Natural killer cell (primary cell): ENCODE results near the gene GPR4. TPM values are rescaled to one million over a fixed set of nuclear protein-coding genes. Genes with fewer than 3 reads are reported as not detected.

Experiments used
- ATAC-seq, 3 donors: fragments of 150-1000 bp in 2 of 3; fragments of 200-7000 bp in 1 of 3; cut with Tn5 transposase; 1 replicate in 1 of 3; 2 replicates in 2 of 3; pipeline ENCODE4 v1.10.0; 2021; ENCODE audit warnings: mild to moderate bottlenecking in 2 of 3, moderate library complexity in 2 of 3
- DNase-seq, 2 donors: peaks; one replicate each; pipeline versions ENCODE4 v3.0.0 to v3.0.0-alpha.2; 2013 to 2021; ENCODE audit warnings: mixed read lengths in 1 of 2
- H3K27ac ChIP-seq: one replicate; pipeline ENCODE4 v1.5.1; 2013; ENCODE audit warnings: mild to moderate bottlenecking, low read length
- H3K27me3 ChIP-seq: one replicate; pipeline ENCODE4 v1.6.1; 2013; ENCODE audit warnings: low read length; ENCODE audit not compliant: control insufficient read depth, insufficient read depth
- H3K36me3 ChIP-seq: one replicate; pipeline ENCODE4 v1.6.1; 2013; ENCODE audit warnings: low read length; ENCODE audit not compliant: control insufficient read depth, insufficient read depth
- H3K4me1 ChIP-seq: one replicate; pipeline ENCODE4 v1.6.1; 2013; ENCODE audit warnings: low read length; ENCODE audit not compliant: control insufficient read depth, insufficient read depth
- H3K4me3 ChIP-seq: one replicate; pipeline ENCODE4 v1.5.1; 2013; ENCODE audit warnings: low read length
- H3K9me3 ChIP-seq: one replicate; pipeline ENCODE4 v1.6.1; 2013; ENCODE audit warnings: low read length; ENCODE audit not compliant: control insufficient read depth, insufficient read depth
- H3K27ac Mint-ChIP-seq, 2 donors: one replicate each; pipeline ENCODE4 v1.8.0; 2022; ENCODE audit warnings: mild to moderate bottlenecking in 2 of 2, mixed read lengths in 2 of 2, moderate library complexity in 1 of 2
- H3K27me3 Mint-ChIP-seq, 2 donors: one replicate each; pipeline ENCODE4 v1.8.0; 2022; ENCODE audit warnings: low read depth in 2 of 2, mixed read lengths in 2 of 2
- H3K36me3 Mint-ChIP-seq: one replicate; pipeline ENCODE4 v1.8.0; 2022; ENCODE audit warnings: mixed read lengths
- H3K4me1 Mint-ChIP-seq, 2 donors: one replicate each; pipeline ENCODE4 v1.8.0; 2022; ENCODE audit warnings: mixed read lengths in 2 of 2
- H3K4me3 Mint-ChIP-seq: one replicate; pipeline ENCODE4 v1.8.0; 2022; ENCODE audit warnings: mild to moderate bottlenecking, moderate library complexity, mixed read lengths
- H3K9me3 Mint-ChIP-seq, 2 donors: one replicate each; pipeline ENCODE4 v1.8.0; 2022; ENCODE audit warnings: mixed read lengths in 2 of 2
- WGBS: methylation state at CpG from one replicate; pipeline ENCODE4 v1.1.7; 2013; ENCODE audit warnings: missing lambda C conversion rate; ENCODE audit not compliant: insufficient coverage; 5-methylcytosine and 5-hydroxymethylcytosine counted together
- intact Hi-C: fragments of 100-400 bp; cut with micrococcal nuclease; formaldehyde crosslinking; loops from one replicate; pipeline ENCODE4 v1.14.2; 2022
- total RNA-seq, 4 donors: library from RNA; stranded (reverse); fragments of 120-200 nt in 1 of 4; gene quantifications; one replicate each; pipeline versions ENCODE4 v1.2.3 to v1.2.4, GENCODE V29; 2013 to 2022
- TF ChIP-seq, protein P1 (sequence below): fragments of 200-600 bp; IDR thresholded peaks from one replicate; pipeline ENCODE4 v1.8.0; 2022; ENCODE audit warnings: antibody characterized with exemption

Gene GPR4
- total RNA-seq, result under 1 TPM in 2 of 3 donors, not detected in 1; 0.12 to 0.13 TPM
- not detected for total RNA-seq (2013)

- Mint-ChIP-seq H3K4me3 (peak within 1 kb of the TSS; percentile 45), H3K4me1 (peaks cover 25 to 36% of the 10 kb centered on the region in 2 donors), H3K27me3 (peaks cover 59 to 68% of the 10 kb centered on the region in 2 donors), H3K27ac (peak within 1 kb of the TSS in 1 of 2 donors; percentile 5), H3K9me3 (no peaks in the 10 kb centered on the region), H3K36me3 (no peaks in the 10 kb centered on the region)
- ATAC-seq (peak; percentile 46 to 64 (median 57)), DNase-seq (no peak)
- H3K4me1 ChIP-seq, result peaks cover 17% of the 10 kb centered on the region
- no peaks in the 10 kb centered on the region for H3K9me3 ChIP-seq
- intact Hi-C loops, result no loop called here
- H3K4me3 ChIP-seq, result no peak within 1 kb of the TSS
- H3K27me3 ChIP-seq, result peaks cover 46% of the 10 kb centered on the region
- TF ChIP-seq, protein P1, sequence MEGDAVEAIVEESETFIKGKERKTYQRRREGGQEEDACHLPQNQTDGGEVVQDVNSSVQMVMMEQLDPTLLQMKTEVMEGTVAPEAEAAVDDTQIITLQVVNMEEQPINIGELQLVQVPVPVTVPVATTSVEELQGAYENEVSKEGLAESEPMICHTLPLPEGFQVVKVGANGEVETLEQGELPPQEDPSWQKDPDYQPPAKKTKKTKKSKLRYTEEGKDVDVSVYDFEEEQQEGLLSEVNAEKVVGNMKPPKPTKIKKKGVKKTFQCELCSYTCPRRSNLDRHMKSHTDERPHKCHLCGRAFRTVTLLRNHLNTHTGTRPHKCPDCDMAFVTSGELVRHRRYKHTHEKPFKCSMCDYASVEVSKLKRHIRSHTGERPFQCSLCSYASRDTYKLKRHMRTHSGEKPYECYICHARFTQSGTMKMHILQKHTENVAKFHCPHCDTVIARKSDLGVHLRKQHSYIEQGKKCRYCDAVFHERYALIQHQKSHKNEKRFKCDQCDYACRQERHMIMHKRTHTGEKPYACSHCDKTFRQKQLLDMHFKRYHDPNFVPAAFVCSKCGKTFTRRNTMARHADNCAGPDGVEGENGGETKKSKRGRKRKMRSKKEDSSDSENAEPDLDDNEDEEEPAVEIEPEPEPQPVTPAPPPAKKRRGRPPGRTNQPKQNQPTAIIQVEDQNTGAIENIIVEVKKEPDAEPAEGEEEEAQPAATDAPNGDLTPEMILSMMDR, result no peak
- 7% methylated on average over 52 of the region's 52 CpGs for WGBS
- H3K36me3 ChIP-seq, result no peaks in the 10 kb centered on the region
- H3K27ac ChIP-seq, result no peak within 1 kb of the TSS
These were observed at the start of gene GPR4 for GRCh38 chr19:45601524-45602374. TSS of gene GPR4 (minus strand) at chr19:45602212. CDS start at chr19:45591866, 10,346 bp downstream.

DNA sequence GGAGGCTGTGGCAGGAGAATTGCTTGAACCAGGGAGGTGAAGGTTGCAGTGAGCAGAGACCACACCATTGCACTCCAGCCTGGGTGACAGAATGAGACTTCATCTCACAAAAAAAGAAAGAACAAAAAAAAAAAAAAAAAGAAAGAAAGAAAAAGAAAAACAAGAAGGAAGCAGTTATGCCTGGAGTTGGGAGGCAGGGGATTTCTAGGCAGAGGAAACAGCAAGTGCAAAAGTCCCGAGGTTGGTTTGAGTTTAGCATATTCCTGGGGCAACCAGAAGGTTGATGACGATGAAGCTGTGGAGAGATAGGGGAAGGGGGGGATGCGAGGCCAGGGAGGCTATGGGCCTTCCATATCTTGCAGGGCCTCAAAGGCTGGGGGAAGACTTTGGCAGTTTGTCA is 48.7 kb upstream of the GPR4 start:
- H3K9me3 Mint-ChIP-seq, result no peaks in the 10 kb centered on the region
- no peak for ATAC-seq
- H3K27me3 Mint-ChIP-seq, result no peaks in the 10 kb centered on the region
- Histone ChIP-seq H3K27me3 (no peaks in the 10 kb centered on the region), H3K4me1 (peaks cover 8% of the 10 kb centered on the region), H3K36me3 (no peaks in the 10 kb centered on the region), H3K9me3 (no peaks in the 10 kb centered on the region), H3K27ac (no peak overlapping the region), H3K4me3 (no peak overlapping the region)
- 56% methylated on average over 3 of the region's 3 CpGs for WGBS
- intact Hi-C loops, result no loop called here
- TF ChIP-seq, protein P1, result no peak
- DNase-seq, result no peak
- peaks cover 9% of the 10 kb centered on the region in 2 donors for H3K4me1 Mint-ChIP-seq
- H3K27ac Mint-ChIP-seq, result no peak overlapping the region
- no peak overlapping the region for H3K4me3 Mint-ChIP-seq
- H3K36me3 Mint-ChIP-seq, result no peaks in the 10 kb centered on the region

- Histone ChIP-seq H3K27me3 (no peaks in the 10 kb centered on the region), H3K36me3 (no peaks in the 10 kb centered on the region), H3K27ac (peak overlapping the region; percentile 9), H3K4me1 (peaks cover 42% of the 10 kb centered on the region), H3K4me3 (peak overlapping the region; percentile 29), H3K9me3 (no peaks in the 10 kb centered on the region)
- peak overlapping the region; percentile 80 to 96 for H3K27ac Mint-ChIP-seq
- peaks cover 28 to 45% of the 10 kb centered on the region in 2 donors for H3K4me1 Mint-ChIP-seq
- H3K36me3 Mint-ChIP-seq, result no peaks in the 10 kb centered on the region
- H3K9me3 Mint-ChIP-seq, result peaks cover 0 to 2% of the 10 kb centered on the region in 2 donors
- intact Hi-C loops, result loop anchor here (10.0 kb wide), 2 partner anchors 192 to 242 kb away; partner anchors contain the start of genes POLR1G and PPP1R13L
- DNase-seq (no peak), ATAC-seq (no peak)
- H3K4me3 Mint-ChIP-seq, result peak overlapping the region; percentile 89
- TF ChIP-seq, protein P1, result no peak
- 7% methylated on average over 9 of the region's 9 CpGs for WGBS
- H3K27me3 Mint-ChIP-seq, result no peaks in the 10 kb centered on the region
These were observed 44.3 kb upstream of the GPR4 start for GRCh38 chr19:45646345-45646698.
